Effector memory CD4-positive, alpha-beta T cell (primary cell): Measurements from ENCODE around the gene NOVA2.
A peak's percentile ranks its signal among the peaks of the same experiment; 100 is the strongest.
"Not testable (repeated sequence)": the region's sequence is repeated elsewhere in the genome, so short reads cannot be mapped to it uniquely, and the experiment has no call there.

Source experiments
- DNase-seq, 3 donors: peaks; one replicate each; pipeline ENCODE4 v3.0.0-alpha.2; 2020
- H3K27ac ChIP-seq: 2 replicates; pipeline ENCODE4 v1.7.0; 2013; ENCODE audit warnings: mild to moderate bottlenecking, low read length, moderate library complexity; ENCODE audit not compliant: insufficient read depth, poor library complexity, severe bottlenecking
- H3K27me3 ChIP-seq: replicated peaks from 2 replicates; pipeline ENCODE4 v1.7.0; 2013; ENCODE audit warnings: mild to moderate bottlenecking, low read length; ENCODE audit not compliant: insufficient read depth, control insufficient read depth, poor library complexity, severe bottlenecking
- H3K36me3 ChIP-seq: 2 replicates; pipeline ENCODE4 v1.7.0; 2013; ENCODE audit warnings: mild to moderate bottlenecking, low read length, moderate library complexity; ENCODE audit not compliant: control insufficient read depth, insufficient read depth
- H3K4me1 ChIP-seq: 2 replicates; pipeline ENCODE4 v1.7.0; 2013; ENCODE audit warnings: low read length, mild to moderate bottlenecking; ENCODE audit not compliant: control insufficient read depth, insufficient read depth, poor library complexity, severe bottlenecking
- H3K4me3 ChIP-seq: 2 replicates; pipeline ENCODE4 v1.7.0; 2013; ENCODE audit warnings: low read length, low read depth, mild to moderate bottlenecking; ENCODE audit not compliant: insufficient read depth, poor library complexity, severe bottlenecking
- H3K9me3 ChIP-seq: 2 replicates; pipeline ENCODE4 v1.7.0; 2013; ENCODE audit warnings: mild to moderate bottlenecking, low read length, moderate library complexity; ENCODE audit not compliant: control insufficient read depth

Gene NOVA2

GRCh38 chr19:45899253-45899652 lies 74.4 kb downstream of the NOVA2 start:
- H3K36me3 ChIP-seq = peaks cover 17% of the 10 kb centered on the region
- peaks cover 9% of the 10 kb centered on the region for H3K4me1 ChIP-seq
- H3K27me3 ChIP-seq = no peaks in the 10 kb centered on the region
- DNase-seq = no peak
- no peak overlapping the region for H3K4me3 ChIP-seq
- H3K27ac ChIP-seq = no peak overlapping the region
- no peaks in the 10 kb centered on the region for H3K9me3 ChIP-seq

GRCh38 chr19:45897261-45897812 lies 76.3 kb downstream of the NOVA2 start:
- no peak overlapping the region for H3K4me3 ChIP-seq
- no peaks in the 10 kb centered on the region for H3K9me3 ChIP-seq
- H3K4me1 ChIP-seq = peaks cover 9% of the 10 kb centered on the region
- no peak for DNase-seq
- H3K27me3 ChIP-seq = no peaks in the 10 kb centered on the region
- H3K27ac ChIP-seq = no peak overlapping the region
- peaks cover 17% of the 10 kb centered on the region for H3K36me3 ChIP-seq

DNA sequence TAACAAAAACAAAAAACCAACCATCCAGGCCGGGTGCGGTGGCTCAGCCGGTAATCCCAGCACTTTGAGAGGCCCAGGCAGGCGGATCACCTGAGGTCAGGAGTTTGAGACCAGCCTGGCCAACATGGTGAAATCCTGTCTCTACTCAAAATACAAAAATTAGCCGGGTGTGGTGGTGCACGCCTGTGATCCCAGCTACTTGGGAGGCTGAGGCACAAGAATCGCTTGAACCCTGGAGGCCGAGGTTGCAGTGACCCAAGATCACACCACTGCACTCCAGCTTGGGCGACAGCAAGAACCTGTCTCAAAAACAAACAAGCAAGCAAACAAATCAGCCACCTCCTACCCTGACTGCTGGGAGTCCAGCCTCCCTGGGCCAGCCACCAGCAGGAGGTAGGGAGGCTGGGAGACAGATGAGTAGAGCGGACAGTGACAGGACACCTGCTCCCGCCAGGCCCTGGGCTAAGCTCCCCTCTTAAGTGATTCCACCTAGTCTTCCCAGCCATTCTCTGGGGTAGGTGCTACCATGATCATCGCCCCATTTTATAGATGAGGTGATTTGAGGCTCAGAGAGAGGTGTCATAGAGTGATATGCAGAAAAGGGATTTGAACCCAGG lies 77.6 kb downstream of the NOVA2 start:
- peaks cover 17% of the 10 kb centered on the region for H3K36me3 ChIP-seq
- not testable (repeated sequence) for H3K27me3 ChIP-seq, H3K9me3 ChIP-seq, H3K27ac ChIP-seq, H3K4me1 ChIP-seq, H3K4me3 ChIP-seq, DNase-seq

DNA sequence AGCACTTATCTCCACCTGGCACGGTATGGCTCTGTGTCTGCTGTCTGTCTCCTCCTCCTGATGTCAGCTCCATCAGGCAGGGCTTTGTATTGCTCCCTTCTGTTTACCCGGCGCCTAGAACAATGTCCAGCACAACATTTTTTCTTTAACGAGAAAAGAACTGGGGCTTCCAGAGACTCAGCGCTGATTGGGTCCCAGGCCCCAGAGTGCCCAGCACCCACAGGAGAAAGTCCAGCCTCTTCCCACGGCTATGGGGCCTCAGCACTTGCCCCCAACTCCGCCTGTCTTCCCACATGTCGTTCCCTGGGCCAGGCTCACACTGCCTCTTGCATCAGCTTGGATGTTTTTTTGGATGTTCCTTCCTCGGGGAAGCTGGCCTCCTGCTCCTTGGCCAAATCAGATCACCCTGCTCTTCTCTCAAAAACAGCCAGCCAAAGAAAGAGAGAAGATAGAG lies 78.1 kb downstream of the NOVA2 start:
- no peak overlapping the region for H3K27ac ChIP-seq
- H3K4me1 ChIP-seq = no peaks in the 10 kb centered on the region
- no peak overlapping the region for H3K4me3 ChIP-seq
- H3K9me3 ChIP-seq = no peaks in the 10 kb centered on the region
- no peak for DNase-seq
- H3K27me3 ChIP-seq = no peaks in the 10 kb centered on the region
- peaks cover 17% of the 10 kb centered on the region for H3K36me3 ChIP-seq

DNA sequence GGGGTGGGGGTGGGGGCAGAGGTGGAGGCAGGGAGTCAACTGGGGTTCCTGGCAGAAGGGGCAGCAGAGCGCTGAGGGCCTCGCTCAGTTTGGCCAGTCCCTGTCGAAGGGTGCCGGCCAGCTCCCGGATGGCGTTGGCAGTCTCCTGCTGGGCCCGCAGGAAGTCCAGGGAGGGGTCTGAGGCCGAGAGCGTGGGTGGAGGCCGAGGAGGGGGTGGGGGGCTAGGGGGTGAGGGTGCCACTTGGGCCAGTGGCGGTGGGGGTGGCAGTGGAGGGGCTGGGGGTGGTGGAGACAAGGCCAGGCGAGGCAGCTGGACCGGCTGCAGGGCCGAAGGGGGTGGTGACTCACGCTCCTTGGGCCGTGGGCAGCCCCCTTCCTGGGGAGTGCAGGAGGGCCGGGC lies 82.8 kb downstream of the NOVA2 start:
- Histone ChIP-seq H3K27ac (no peak overlapping the region), H3K4me3 (no peak overlapping the region), H3K9me3 (no peaks in the 10 kb centered on the region), H3K36me3 (peaks cover 6% of the 10 kb centered on the region), H3K4me1 (peaks cover 8% of the 10 kb centered on the region), H3K27me3 (no peaks in the 10 kb centered on the region)
- DNase-seq = no peak

DNA sequence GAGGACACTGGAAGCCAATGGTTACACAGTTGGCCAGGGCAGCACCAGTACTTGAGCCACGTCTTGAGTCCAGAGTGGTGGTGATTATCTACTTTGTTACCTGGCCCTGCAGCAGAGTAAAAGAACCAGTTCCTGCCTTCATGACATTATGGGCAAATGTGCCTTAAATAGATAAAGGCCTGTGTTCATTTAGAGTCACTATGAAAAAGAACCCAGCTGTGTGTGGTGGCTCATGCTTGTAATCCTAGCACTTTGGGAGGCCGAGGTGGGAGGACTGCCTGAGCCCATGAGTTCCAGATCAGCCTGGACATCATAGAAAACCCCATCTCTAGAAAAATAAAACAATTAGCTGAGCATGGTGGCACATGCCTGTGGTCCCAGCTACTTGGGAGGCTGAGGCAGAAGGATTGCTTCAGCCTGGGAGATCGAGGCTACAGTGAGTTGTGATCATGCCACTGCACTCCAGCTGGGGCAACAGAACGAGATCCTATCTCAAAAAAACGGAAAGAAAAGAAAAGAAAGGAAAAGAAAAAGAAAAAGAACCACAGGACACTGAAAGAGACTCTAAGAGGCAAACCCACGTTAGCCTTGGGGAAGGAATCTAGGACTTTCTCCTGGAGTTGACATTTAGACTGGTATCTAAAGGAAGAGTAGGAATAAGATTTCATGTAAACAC lies 84.3 kb downstream of the NOVA2 start:
- Histone ChIP-seq H3K4me3 (no peak overlapping the region), H3K27ac (no peak overlapping the region), H3K9me3 (no peaks in the 10 kb centered on the region), H3K36me3 (no peaks in the 10 kb centered on the region), H3K27me3 (no peaks in the 10 kb centered on the region), H3K4me1 (peaks cover 21% of the 10 kb centered on the region)
- DNase-seq = no peak

DNA sequence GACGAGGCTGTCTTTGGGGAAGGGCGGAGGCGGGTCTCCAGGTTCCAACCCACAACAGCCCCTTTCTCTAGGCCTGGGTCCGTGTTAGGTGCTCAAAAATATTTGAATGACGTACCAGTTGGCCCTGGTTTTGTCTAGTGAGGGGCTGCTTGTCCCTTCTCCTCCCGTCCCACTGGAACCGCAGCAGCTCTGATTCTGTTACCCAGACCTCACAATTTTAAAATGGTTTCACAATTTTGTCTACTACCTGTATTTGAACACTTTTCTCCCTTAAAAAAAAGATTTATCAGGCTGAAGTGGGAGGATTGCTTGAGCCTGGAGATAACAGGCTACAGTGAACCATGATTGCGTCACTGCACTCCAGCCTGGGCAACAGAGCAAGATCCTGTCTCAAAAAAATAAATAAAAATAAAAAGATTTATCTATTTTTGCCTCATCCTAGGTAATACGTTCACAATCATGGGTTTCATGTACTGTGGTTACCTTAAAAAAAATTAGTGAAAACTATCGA lies 86.4 kb downstream of the NOVA2 start:
- Histone ChIP-seq H3K27me3 (no peaks in the 10 kb centered on the region), H3K4me3 (peak overlapping the region; percentile 67), H3K9me3 (no peaks in the 10 kb centered on the region), H3K36me3 (no peaks in the 10 kb centered on the region), H3K27ac (peak overlapping the region; percentile 72), H3K4me1 (peaks cover 37% of the 10 kb centered on the region)
- no peak for DNase-seq

- no peaks in the 10 kb centered on the region for H3K27me3 ChIP-seq
- peak overlapping the region; percentile 67 for H3K4me3 ChIP-seq
- peaks cover 37% of the 10 kb centered on the region for H3K4me1 ChIP-seq
- H3K9me3 ChIP-seq = no peaks in the 10 kb centered on the region
- H3K27ac ChIP-seq = peak overlapping the region; percentile 72
- no peaks in the 10 kb centered on the region for H3K36me3 ChIP-seq
- peak; percentile 72 to 82 (median 81) for DNase-seq
Measured at GRCh38 chr19:45886427-45887199, 87.1 kb downstream of the NOVA2 start.

DNA sequence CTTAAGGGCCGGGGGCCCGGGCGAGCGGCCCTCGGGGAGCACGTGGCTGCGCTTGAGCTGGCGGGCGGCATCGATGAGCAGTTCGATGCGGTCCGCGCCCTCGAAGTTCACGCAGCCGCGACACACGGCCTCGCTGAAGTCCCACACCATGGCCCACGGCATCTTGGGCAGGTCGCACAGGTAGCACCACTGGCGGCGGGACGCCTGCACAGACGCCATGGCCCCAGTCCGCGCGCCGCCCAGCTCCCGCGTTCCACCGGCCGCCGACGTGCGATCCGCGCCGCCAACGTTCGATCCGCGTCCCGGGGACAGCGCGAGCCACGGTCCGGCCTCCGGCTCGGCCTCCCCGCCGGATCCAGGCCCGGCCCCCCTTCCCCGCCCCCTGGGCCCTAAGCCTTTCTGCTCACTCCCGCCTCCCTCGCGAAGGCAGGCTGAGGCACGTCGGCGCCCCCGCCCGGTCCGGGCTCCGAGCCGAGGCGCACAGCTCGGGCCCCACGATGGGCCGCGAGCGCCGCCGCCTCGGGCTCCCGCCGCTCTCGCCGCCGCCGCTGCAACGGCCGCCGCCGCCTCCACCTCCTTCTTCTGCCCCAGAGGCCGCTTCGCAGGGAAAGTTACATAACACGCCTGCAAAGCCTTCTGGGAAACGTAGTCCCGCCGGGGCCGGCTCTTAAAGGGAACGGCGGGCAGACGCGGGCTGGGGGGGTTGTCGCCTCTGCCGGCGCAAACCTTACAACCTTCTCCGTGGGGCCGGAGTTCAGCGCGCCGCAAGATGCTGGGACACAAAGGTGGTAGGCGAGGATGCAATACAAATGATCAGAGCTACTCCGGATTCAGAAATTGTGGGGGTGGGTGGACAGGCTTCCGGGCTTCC lies 87.9 kb downstream of the NOVA2 start, which contains the start of gene IRF2BP1:
Gene IRF2BP1 (minus strand): TSS at position 586 of the 871 bp plus-strand sequence. CDS start 367 bp downstream, at position 219.
- Histone ChIP-seq H3K4me1 (peaks cover 37% of the 10 kb centered on the region), H3K36me3 (no peaks in the 10 kb centered on the region), H3K27me3 (no peaks in the 10 kb centered on the region), H3K4me3 (peak within 1 kb of the TSS; percentile 67), H3K27ac (peak within 1 kb of the TSS; percentile 72), H3K9me3 (no peaks in the 10 kb centered on the region)
- DNase-seq = peak; percentile 80 to 88 (median 84)
